NT2/D1 (cell line): ENCODE results near the gene AGAP1.

Experiments
- YY1 ChIP-seq: IDR thresholded peaks from 2 replicates; pipeline ENCODE4 v1.6.1; 2011; ENCODE audit not compliant: insufficient read length, insufficient read depth
- ZNF274 ChIP-seq: IDR thresholded peaks from 2 replicates; pipeline ENCODE4 v1.6.1; 2011; ENCODE audit warnings: mild to moderate bottlenecking, low read depth, low read length

GRCh38 chr2:236057375-236057774 is 563.5 kb downstream of the AGAP1 start:
- no peak for TF ChIP-seq ZNF274
- TF ChIP-seq YY1 = no peak
